Measurements from ENCODE around the gene SPINK4. TPM values are rescaled to one million over a fixed set of nuclear protein-coding genes. Genes with fewer than 3 reads are reported as not detected.

The SPINK4 gene
- total RNA-seq, 4 donors from 2014 or later, result not detected

- Histone ChIP-seq H3K36me3 (no peaks in the 10 kb centered on the region), H3K27ac (peak overlapping the region; percentile 61 to 75), H3K4me3 (no peak overlapping the region), H3K4me1 (peaks cover 0 to 6% of the 10 kb centered on the region in 2 donors), H3K27me3 (no peaks in the 10 kb centered on the region), H3K9me3 (no peaks in the 10 kb centered on the region)
- TF ChIP-seq CTCF (IDR thresholded peaks at IDR 0.05), result peak in 1 of 4 experiments; percentile 17
- TF ChIP-seq POLR2A (IDR thresholded peaks at IDR 0.05), result no peak
- intact Hi-C loops (cut with DNase I; ENCODE audit: low total_unique reads), result no loop called here
- peak; percentile 44 to 70 for DNase-seq
Observed at GRCh38 chr9:33197279-33198152, 42.5 kb upstream of the SPINK4 start.

GRCh38 chr9:33198165-33198564 lies 41.8 kb upstream of the SPINK4 start:
- peak; percentile 67 to 77 for DNase-seq
- intact Hi-C loops (cut with DNase I; ENCODE audit: low total_unique reads), result no loop called here
- Histone ChIP-seq H3K36me3 (no peaks in the 10 kb centered on the region), H3K9me3 (no peaks in the 10 kb centered on the region), H3K4me1 (peaks cover 0 to 6% of the 10 kb centered on the region in 2 donors), H3K27ac (peak overlapping the region; percentile 61 to 75), H3K27me3 (no peaks in the 10 kb centered on the region), H3K4me3 (no peak overlapping the region)
- TF ChIP-seq POLR2A (IDR thresholded peaks at IDR 0.05) (no peak), CTCF (IDR thresholded peaks at IDR 0.05) (no peak)

GRCh38 chr9:33202018-33202417 lies 37.9 kb upstream of the SPINK4 start:
- no peaks in the 10 kb centered on the region for H3K27me3 ChIP-seq
- no peaks in the 10 kb centered on the region for H3K9me3 ChIP-seq
- H3K36me3 ChIP-seq, result no peaks in the 10 kb centered on the region
- DNase-seq, result no peak
- TF ChIP-seq CTCF (IDR thresholded peaks at IDR 0.05) (no peak), POLR2A (IDR thresholded peaks at IDR 0.05) (no peak)
- H3K27ac ChIP-seq, result peak overlapping the region; percentile 63 to 77
- peaks cover 0 to 6% of the 10 kb centered on the region in 2 donors for H3K4me1 ChIP-seq
- H3K4me3 ChIP-seq, result no peak overlapping the region
- intact Hi-C loops (cut with DNase I; ENCODE audit: low total_unique reads), result no loop called here

- peak; percentile 39 to 63 for DNase-seq
- H3K27me3 ChIP-seq, result no peaks in the 10 kb centered on the region
- no peaks in the 10 kb centered on the region for H3K36me3 ChIP-seq
- peaks cover 0 to 4% of the 10 kb centered on the region in 2 donors for H3K4me1 ChIP-seq
- no peak for TF ChIP-seq POLR2A (IDR thresholded peaks at IDR 0.05)
- TF ChIP-seq CTCF (IDR thresholded peaks at IDR 0.05), result no peak
- no peak overlapping the region for H3K4me3 ChIP-seq
- intact Hi-C loops (cut with DNase I; ENCODE audit: low total_unique reads), result no loop called here
- H3K27ac ChIP-seq, result peak overlapping the region; percentile 63 to 77
- no peaks in the 10 kb centered on the region for H3K9me3 ChIP-seq
Observed at GRCh38 chr9:33202552-33203201, 37.3 kb upstream of the SPINK4 start.

- H3K36me3 ChIP-seq, result no peaks in the 10 kb centered on the region
- intact Hi-C loops (cut with DNase I; ENCODE audit: low total_unique reads), result no loop called here
- TF ChIP-seq CTCF (IDR thresholded peaks at IDR 0.05), result no peak
- no peak for TF ChIP-seq POLR2A (IDR thresholded peaks at IDR 0.05)
- H3K9me3 ChIP-seq, result no peaks in the 10 kb centered on the region
- H3K4me1 ChIP-seq, result no peaks in the 10 kb centered on the region
- H3K27ac ChIP-seq, result no peak overlapping the region
- no peaks in the 10 kb centered on the region for H3K27me3 ChIP-seq
- no peak for DNase-seq
- no peak overlapping the region for H3K4me3 ChIP-seq
Observed at GRCh38 chr9:33209394-33209793, 30.6 kb upstream of the SPINK4 start.

Measured in uterus (tissue), 4 donors.